ENCODE results near the gene FLT4. TPM values are rescaled to one million over a fixed set of nuclear protein-coding genes. Genes with fewer than 3 reads are reported as not detected.

The FLT4 gene
- polyA plus RNA-seq, 12 donors, result 5.9 to 21.3 (median 7.7) TPM; not detected in 1

GRCh38 chr5:180643191-180643851 lies 6.1 kb downstream of the FLT4 start:
- no peak for DNase-seq

GRCh38 chr5:180642779-180643178 lies 6.6 kb downstream of the FLT4 start:
- no peak for DNase-seq

- DNase-seq, result no peak
Measured at GRCh38 chr5:180642181-180642775, 7.1 kb downstream of the FLT4 start.

- no peak for DNase-seq
Measured at GRCh38 chr5:180641566-180641900, 7.9 kb downstream of the FLT4 start.

DNA sequence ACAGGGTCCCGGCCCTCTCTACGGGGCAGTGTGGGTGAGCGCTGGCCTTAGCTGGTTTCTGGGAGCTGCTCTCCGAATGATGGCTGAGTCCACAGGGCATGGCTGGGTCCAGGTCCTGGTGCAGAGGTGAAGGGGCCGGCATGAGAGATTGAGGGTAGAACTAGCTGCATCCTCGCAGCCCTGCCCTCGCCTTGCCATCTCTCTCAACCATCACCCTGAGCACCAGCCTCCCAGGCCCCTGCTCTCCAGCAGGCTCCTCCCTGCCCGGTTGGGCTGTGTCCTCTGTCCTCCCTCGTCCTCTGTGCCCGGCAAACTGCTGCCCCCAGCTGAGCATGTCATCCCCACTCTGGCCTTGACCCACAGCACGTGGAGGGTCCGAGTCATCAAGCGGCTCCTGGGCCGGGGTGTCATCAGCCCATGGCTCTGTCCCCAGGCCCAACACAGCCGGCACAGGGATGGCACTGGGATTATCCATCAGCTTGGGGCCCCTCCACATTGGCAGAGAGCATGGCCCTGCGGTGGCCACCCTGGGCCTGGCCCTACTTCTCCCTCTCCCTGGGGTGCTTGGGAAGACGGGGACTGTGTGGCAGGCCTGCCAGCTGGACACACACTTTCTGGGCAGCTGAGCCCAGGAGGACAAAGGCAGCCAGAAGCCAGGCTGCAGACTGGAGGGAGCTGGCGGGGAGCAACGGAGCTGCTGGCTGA lies 8.4 kb downstream of the FLT4 start:
- DNase-seq, result no peak

DNA sequence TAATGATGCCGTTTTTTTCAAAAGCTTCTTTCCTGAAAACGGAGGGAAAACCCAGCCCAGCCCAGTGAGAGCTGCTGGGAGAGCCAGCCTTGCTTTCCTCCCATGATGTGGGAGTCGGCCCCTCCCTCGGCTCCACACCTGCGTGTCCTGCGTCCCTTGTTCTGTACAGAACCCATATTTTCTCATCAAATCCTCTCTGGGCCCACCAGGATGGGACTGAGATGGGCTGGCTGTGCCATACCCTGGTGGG lies 8.9 kb downstream of the FLT4 start:
- no peak for DNase-seq

- no peak for DNase-seq
Measured at GRCh38 chr5:180639741-180640610, 9.4 kb downstream of the FLT4 start.

DNA sequence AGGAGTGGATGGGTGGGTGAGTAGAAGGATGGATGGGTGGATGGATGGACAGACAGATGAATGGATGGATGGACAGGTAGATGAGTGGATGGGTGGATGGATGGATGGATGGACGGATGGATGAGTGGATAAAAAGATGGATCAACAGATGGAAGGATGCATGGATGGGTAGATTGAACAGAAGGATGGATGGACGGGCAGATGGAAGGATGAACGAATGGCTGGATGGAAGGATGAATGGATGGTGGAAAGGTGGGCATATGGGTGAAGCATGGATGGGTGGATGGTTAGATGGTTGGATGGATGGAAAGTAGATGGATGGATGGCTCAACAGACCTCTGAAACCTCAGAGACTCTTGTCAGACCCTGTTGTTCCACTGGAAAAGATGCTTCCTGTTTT lies 10.1 kb downstream of the FLT4 start:
- no peak for DNase-seq

- DNase-seq, result no peak
Measured at GRCh38 chr5:180637962-180638680, 11.3 kb downstream of the FLT4 start.

DNA sequence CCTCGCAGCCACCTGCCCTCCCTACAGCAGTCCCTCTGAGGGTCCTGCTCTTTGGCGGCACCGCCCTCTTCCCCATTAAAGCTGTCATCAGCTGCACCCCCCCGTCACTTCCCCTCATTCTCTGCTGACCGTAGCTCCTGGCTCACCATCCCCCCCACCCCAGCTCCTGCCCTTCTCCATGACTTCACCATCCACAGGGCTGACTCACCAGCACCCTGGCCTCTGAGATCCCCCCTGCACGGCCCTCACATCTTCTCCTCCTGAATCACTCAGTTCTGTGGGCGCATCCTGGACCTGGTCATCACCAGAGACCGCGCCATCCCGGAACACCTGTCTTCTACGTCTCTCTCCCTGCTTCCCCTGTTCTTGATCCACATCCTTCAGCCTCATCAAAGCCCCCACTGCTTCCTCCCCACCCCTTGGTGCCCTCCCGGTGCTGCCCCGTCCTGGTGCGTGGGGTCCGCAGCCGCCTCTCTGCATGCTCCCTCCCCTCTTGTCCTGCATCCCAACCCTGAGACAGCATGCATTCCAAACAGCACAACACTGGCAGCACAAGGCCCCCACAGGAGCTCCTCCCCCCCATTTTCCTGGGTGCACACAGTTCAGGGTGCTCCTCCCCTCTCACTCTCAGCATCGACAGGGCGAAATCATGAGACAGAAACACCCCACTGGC lies 12.9 kb downstream of the FLT4 start:
- DNase-seq, result no peak

- no peak for DNase-seq
Measured at GRCh38 chr5:180636016-180636402, 13.4 kb downstream of the FLT4 start.

- no peak for DNase-seq
Measured at GRCh38 chr5:180633283-180634177, 15.9 kb downstream of the FLT4 start.

- DNase-seq, result no peak
Measured at GRCh38 chr5:180632768-180633167, 16.6 kb downstream of the FLT4 start.

DNA sequence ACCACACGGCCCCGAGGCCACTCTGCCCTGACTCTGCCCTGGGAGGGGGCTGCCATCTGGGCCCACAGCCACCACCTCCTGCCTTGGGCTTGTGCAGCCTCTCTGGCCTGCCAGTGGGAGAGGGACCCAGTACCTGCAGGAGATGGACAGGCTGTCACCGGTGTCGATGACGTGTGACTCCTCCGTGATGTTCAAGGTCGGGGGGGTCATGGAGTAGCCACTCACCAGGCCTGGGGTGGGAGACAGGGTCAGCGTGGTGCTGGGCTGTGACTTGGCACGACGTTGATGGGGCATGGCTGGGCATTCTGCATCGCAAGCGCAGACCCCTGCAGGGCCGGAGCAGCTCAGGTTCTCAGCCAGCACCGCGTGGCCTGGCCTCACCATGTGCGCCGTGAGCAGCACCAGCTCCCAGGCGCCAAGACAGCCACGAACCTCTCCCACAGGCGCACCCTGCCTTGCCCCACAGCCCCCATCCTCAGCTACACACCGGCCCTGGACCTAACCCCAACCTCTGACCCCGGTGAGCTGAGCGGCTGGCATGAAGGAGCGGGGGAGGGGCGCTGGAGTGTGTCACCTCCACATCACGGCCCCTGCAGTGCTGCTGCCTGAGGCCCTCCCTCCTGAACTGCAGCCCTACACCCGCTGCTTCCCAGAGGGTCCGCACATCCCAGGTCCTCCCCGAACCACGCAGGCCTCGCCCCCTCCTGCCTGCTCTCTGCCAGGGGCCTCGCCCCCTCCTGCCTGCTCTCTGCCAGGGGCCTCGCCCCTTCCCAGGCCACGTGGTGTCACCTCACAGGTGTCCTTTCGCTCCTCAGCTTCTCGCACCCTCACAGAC lies 17.6 kb downstream of the FLT4 start:
- no peak for DNase-seq

DNA sequence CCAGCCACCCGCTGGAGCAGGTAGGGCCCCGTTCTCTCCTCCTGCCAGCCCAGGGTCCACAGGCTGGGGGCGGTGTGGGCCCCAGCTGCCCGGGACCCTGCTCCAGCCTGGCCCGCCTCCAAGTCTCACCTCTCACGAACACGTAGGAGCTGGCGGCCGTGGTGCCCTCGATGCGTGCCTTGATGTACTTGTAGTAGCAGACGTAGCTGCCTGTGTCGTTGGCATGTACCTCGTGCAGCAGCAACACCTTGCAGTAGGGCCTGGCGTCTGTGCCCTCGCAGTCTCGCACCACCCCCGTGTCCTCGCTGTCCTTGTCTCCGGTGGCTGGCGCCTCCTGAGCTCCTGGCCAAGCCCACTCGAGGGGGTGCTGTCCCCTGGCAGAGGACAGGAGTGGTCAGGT lies 19.0 kb downstream of the FLT4 start:
- no peak for DNase-seq

GRCh38 chr5:180629831-180630382 lies 19.5 kb downstream of the FLT4 start:
- no peak for DNase-seq

- DNase-seq, result no peak
Measured at GRCh38 chr5:180628827-180629750, 20.3 kb downstream of the FLT4 start.

- no peak for DNase-seq
Measured at GRCh38 chr5:180628211-180628610, 21.2 kb downstream of the FLT4 start.

Data from muscle of arm (tissue), 12 donors.